Nephron (organoid): ENCODE measurements around the gene AIG1.
A peak's percentile ranks its signal among the peaks of the same experiment; 100 is the strongest.

Experiments
- H3K27ac Mint-ChIP-seq, 3 experiments: 2 replicates each; pipeline ENCODE4 v1.8.0; 2020; ENCODE audit warnings: mixed read lengths in 3 of 3, mild to moderate bottlenecking in 2 of 3, moderate library complexity in 1 of 3
- H3K27me3 Mint-ChIP-seq: 2 replicates; pipeline ENCODE4 v1.8.0; 2021; ENCODE audit warnings: low read depth, mild to moderate bottlenecking, moderate library complexity, mixed read lengths
- H3K36me3 Mint-ChIP-seq: 2 replicates; pipeline ENCODE4 v1.8.0; 2020; ENCODE audit warnings: low read depth, mixed read lengths
- H3K4me1 Mint-ChIP-seq: 2 replicates; pipeline ENCODE4 v1.8.0; 2020; ENCODE audit warnings: mixed read lengths
- H3K4me3 Mint-ChIP-seq, 3 experiments: 2 replicates each; pipeline ENCODE4 v1.8.0; 2020; ENCODE audit warnings: mild to moderate bottlenecking in 3 of 3, mixed read lengths in 3 of 3, moderate library complexity in 2 of 3
- H3K9me3 Mint-ChIP-seq: 2 replicates; pipeline ENCODE4 v1.8.0; 2020; ENCODE audit warnings: mixed read lengths
- CTCF ChIP-seq, 3 experiments: fragments of 200-600 bp; sonication (generic); IDR thresholded peaks; one replicate each; pipeline ENCODE4 v1.5.0; 2021; ENCODE audit warnings: antibody characterized with exemption in 3 of 3; ENCODE audit not compliant: unreplicated experiment in 3 of 3

The AIG1 gene

DNA sequence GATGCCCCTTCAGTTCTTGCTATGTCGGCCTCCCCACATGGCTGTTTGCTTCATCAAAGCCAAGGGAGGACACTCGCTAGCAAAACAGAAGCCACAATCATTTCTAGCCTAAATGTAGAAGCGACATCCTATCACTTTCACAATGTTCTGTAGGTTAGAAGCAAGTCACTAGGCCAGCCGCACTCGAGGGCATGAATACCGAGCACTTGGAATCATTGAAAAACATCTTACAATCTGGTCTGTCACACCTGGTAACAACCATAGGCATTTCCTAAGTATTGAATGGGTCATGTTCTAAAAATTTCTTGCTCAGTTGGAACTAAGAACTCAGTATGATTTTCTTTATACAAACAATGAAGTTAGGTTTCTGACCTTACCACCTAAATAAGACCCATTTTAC is 192.3 kb downstream of the AIG1 start:
- H3K4me3 Mint-ChIP-seq = no peak overlapping the region
- no peaks in the 10 kb centered on the region for H3K27me3 Mint-ChIP-seq
- H3K36me3 Mint-ChIP-seq = peaks cover 9% of the 10 kb centered on the region
- no peak for TF ChIP-seq CTCF (IDR thresholded peaks at IDR 0.05; ENCODE audit: unreplicated experiment in 3 of 3)
- no peak overlapping the region for H3K27ac Mint-ChIP-seq
- H3K4me1 Mint-ChIP-seq = no peaks in the 10 kb centered on the region
- no peaks in the 10 kb centered on the region for H3K9me3 Mint-ChIP-seq

DNA sequence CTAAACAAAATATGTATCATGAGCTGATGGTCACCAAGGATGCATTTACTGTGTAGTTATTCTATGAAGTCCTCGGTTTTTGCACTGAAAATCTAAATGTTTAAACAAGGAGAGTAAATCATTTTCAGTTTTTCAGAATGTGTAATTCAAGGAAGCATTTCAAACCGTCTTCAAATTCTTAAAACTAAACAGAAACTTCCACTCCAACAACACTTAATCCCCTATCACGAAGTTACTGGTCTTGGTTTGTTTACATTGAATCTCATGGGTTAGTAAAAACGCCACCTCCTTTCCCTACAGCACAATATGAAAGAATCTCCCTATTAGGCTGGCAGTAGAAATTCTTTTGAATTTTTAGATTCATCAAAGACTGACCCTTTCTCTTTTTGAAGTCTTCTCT is 192.9 kb downstream of the AIG1 start:
- Mint-ChIP-seq H3K9me3 (no peaks in the 10 kb centered on the region), H3K4me3 (no peak overlapping the region), H3K27ac (no peak overlapping the region), H3K4me1 (no peaks in the 10 kb centered on the region), H3K27me3 (no peaks in the 10 kb centered on the region), H3K36me3 (peaks cover 9% of the 10 kb centered on the region)
- TF ChIP-seq CTCF (IDR thresholded peaks at IDR 0.05; ENCODE audit: unreplicated experiment in 3 of 3) = no peak

- no peaks in the 10 kb centered on the region for H3K27me3 Mint-ChIP-seq
- H3K4me3 Mint-ChIP-seq = no peak overlapping the region
- TF ChIP-seq CTCF (IDR thresholded peaks at IDR 0.05; ENCODE audit: unreplicated experiment in 3 of 3) = no peak
- H3K9me3 Mint-ChIP-seq = no peaks in the 10 kb centered on the region
- no peak overlapping the region for H3K27ac Mint-ChIP-seq
- no peaks in the 10 kb centered on the region for H3K36me3 Mint-ChIP-seq
- peaks cover 11% of the 10 kb centered on the region for H3K4me1 Mint-ChIP-seq
Measured at GRCh38 chr6:143258945-143259344, 198.3 kb downstream of the AIG1 start.

- Mint-ChIP-seq H3K27me3 (no peaks in the 10 kb centered on the region), H3K27ac (no peak overlapping the region)
- no peak for TF ChIP-seq CTCF (IDR thresholded peaks at IDR 0.05; ENCODE audit: unreplicated experiment in 3 of 3)
Measured at GRCh38 chr6:143260857-143261256, 200.2 kb downstream of the AIG1 start.

DNA sequence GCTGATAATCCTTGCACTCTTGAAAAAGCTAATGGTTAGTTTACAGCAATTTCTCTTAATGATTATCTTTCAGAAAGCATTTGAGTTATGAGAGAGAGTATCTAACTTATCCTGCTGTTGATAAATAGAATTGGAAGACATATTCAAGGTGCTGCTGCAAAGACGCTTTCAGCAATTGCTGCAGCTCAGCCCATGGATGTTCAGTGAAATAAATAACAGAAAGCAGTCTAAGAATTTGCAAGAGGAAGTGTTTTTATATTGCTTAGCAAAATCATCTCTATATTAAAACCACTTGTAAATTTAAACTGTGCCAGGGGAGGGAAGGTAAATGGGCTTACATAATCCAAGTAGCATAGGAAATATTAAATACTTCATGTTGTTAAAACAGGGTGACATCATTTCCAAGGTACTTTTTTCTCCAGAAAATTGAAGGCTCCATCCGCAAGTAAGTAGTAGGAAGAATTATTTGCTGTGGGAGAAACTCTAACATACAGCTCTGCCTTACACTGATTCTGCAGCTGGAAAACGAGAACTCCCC is 201.3 kb downstream of the AIG1 start:
- peak overlapping the region in 2 of 3 experiments; percentile 28 to 29 for H3K27ac Mint-ChIP-seq
- no peak overlapping the region for H3K4me3 Mint-ChIP-seq
- no peaks in the 10 kb centered on the region for H3K9me3 Mint-ChIP-seq
- no peaks in the 10 kb centered on the region for H3K27me3 Mint-ChIP-seq
- no peak for TF ChIP-seq CTCF (IDR thresholded peaks at IDR 0.05; ENCODE audit: unreplicated experiment in 3 of 3)
- peaks cover 28% of the 10 kb centered on the region for H3K4me1 Mint-ChIP-seq
- H3K36me3 Mint-ChIP-seq = no peaks in the 10 kb centered on the region

More at GRCh38 chr6:143260857-143261256, 200.2 kb downstream of the AIG1 start:
- H3K9me3 Mint-ChIP-seq = no peaks in the 10 kb centered on the region
- peaks cover 27% of the 10 kb centered on the region for H3K4me1 Mint-ChIP-seq
- no peak overlapping the region for H3K4me3 Mint-ChIP-seq
- H3K36me3 Mint-ChIP-seq = no peaks in the 10 kb centered on the region

GRCh38 chr6:143262859-143263258 is 202.2 kb downstream of the AIG1 start:
- TF ChIP-seq CTCF (IDR thresholded peaks at IDR 0.05; ENCODE audit: unreplicated experiment in 3 of 3) = no peak
- Mint-ChIP-seq H3K9me3 (no peaks in the 10 kb centered on the region), H3K27ac (peak overlapping the region in 1 of 3 experiments; percentile 28), H3K4me3 (no peak overlapping the region), H3K27me3 (no peaks in the 10 kb centered on the region), H3K4me1 (peaks cover 31% of the 10 kb centered on the region), H3K36me3 (no peaks in the 10 kb centered on the region)
